ENCODE data around the gene ZNF236.
A peak's percentile ranks its signal among the peaks of the same experiment; 100 is the strongest.

Gene ZNF236

DNA sequence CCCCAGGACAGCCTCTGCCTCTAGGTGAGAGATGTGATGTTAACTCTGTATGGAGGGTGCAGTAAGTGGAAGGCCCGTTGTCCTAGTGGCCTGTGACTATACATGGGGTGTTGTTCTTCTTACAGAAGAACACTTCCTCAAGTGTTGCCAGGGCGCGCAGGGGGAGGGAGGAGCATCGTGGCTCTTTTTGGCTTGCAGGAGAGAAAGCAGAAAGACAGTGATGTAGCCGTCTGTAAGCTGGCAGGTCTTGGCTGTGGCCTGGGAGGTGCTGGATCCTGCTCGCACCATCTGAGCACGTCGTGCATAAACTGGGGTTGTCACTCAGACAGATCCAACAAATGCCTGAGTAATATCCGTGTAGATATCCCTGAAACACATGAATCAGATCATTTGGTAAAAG, 44.3 kb downstream of the ZNF236 start:
- DNase-seq: no peak

DNA sequence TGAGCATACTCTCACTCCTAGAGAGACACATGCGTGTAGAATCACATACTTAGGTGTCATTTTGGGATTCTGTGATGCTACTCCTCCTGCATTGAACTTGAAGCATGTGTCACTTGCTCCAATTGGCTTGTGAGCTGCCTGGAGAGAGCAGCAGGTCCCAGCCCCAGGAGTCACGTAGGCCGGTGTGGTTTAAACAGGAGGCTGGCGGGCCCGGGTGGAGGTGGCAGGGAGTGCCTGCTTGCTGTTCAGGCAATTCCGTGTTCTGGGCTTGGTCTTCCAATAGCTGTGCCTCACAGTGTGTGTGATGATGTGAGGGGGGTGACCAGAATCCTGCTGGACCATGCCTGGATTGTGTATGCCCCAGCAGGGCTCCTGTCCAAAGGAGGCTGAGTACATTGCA, 51.0 kb downstream of the ZNF236 start:
- no peak for DNase-seq

- DNase-seq: no peak
These were observed 51.4 kb downstream of the ZNF236 start for GRCh38 chr18:76873713-76874112.

DNA sequence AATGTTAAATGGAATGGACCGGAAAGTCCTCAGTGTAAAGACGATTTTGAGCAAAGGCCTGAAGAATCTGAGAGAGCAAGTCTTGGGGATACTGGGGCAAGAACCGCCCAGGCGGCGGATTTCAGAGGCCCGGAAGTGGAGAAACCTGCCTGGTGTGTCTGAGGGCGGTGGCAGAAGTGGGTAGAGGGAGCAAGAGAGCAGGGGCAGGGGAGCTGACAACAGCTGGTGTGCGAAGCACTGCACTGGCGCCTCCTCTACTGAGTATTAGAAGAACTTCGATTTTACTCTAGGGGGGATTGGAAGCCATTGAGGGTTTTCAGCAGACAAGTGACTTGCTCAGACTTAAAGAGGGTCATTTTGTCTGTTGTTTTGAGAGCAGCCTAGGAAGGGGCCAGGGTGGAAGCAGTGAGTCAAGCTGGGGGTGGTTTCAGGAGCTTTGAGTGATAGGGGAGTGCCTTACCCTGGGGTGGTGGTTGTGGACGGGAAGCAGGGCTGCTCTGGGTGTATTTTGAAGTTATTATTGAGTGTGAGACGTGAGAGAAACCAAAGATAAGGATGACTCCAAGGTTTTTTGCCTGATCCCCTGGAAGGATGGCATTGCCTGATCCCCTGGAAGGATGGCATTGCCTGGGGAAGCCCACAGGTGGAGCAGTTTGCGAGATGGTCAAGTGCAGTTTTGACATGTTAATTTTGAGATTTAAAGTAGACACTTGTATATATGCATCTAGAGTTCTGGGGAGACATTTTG, 52.5 kb downstream of the ZNF236 start:
- DNase-seq: no peak

DNA sequence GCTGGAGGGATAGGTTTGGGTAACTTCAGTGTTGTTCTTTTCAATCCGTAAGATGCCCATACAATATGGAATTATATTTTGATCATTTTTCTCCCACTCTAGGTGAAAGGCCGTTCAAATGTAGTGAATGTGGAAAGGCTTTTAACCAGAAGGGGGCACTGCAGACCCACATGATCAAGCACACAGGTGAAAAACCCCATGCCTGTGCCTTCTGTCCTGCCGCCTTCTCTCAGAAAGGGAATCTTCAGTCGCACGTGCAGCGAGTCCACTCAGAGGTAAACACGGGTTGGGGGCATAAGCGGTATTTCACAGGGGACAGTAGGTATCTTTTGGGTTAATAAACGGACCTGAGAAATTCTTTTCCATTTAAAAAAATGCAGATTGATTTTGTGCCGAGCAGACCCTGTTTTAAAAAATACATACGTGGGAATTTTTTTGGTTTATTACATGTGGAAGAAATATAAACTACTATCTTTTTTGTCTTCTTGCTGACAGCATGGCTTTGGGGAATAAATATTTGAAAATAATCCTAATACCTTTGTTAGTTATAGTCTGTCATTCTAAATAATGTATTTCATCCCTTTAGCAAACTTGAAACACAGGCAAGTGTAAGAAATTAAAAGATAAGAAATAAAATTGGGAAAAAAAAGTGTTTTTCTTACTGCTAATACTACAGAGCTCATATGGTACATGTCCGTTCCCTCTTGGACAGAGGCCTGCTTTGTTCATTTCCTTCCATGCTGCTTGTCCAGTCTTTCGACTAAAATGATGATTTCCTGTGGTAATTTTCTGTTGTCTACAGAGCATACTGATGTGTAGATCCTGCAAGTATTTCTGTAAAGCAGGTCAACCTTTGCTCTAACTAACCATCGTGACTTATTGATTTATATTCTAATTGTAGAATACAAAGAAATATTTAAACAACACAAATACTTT, 53.3 kb downstream of the ZNF236 start:
- peak; percentile 29 for DNase-seq

DNA sequence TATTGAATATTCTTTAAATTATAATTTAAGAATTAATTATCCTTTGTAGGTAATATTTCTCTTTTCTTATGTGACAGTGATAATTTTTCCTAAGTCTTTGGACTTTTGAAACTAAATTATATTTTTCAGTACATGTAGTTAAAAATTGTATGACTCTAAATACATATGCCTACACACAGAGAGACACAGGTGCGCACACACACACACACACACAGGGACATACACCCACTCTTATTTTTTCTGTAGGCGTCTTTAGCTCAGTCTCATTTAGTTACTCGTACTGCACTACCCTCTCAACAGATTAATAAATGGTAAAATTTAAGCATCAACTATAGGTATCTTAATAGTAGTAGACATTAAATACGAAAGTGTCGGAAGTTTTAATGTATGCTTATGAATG, 56.1 kb downstream of the ZNF236 start:
- DNase-seq: no peak

- no peak for DNase-seq
These were observed 57.7 kb downstream of the ZNF236 start for GRCh38 chr18:76880026-76880425.

- no peak for DNase-seq
These were observed 59.4 kb downstream of the ZNF236 start for GRCh38 chr18:76881744-76882143.

DNA sequence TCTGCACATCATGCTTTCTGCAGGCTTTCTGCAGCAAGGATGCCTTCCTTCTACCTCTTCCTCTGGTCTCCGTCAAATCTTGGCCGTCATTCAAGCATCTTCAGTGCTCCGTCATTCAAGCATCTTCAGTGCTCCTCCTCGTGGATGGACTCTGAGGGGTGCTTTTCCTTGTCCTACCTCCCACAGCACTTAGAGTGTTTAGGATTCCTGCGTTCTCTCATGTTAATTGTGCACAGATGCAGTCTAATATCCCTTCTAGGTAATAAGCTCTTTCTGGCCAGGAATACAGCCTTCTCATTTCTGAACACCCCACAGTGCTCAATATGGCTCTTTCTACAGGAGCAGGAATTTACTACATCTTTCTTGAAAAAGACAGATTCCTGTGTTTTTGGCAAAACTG, 59.8 kb downstream of the ZNF236 start:
- no peak for DNase-seq

DNA sequence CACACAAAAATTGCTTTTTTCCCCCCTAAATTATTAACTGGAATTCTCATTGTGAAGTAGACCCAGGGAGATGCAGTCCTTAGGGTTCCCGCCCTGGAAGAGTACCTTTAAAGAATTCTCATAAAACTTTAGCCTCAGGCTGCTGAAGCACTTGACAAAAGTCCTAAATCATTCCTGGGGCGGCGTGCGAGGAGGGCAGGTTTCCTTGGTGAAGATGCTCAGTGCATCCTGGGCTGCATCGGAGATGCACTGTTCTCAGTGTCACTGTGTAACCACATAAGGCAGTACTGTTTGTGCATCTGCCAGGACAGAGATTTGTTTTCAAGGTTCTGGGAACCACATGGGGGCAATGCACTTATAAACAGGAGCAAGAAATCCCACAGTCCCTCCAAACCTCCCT, 62.6 kb downstream of the ZNF236 start:
- no peak for DNase-seq

DNA sequence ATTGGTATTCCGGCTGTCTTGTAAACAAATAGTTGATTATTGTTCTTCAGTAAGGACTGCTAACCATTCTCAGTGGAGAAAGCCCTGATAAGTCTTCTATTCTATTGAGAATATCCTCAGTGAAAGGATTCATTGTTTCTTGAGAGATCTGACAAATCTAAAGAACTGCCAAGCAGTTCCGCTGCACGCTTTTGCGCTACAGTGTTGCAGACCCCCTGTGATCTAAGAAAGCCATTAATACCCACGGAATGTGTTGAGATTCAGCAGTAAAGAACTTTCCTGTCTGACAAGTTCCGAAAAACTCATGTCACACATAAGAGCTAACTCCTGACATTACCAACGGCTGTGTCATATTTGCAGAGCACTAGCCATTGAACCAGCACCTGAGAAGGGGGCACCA, 63.8 kb downstream of the ZNF236 start:
- no peak for DNase-seq

DNA sequence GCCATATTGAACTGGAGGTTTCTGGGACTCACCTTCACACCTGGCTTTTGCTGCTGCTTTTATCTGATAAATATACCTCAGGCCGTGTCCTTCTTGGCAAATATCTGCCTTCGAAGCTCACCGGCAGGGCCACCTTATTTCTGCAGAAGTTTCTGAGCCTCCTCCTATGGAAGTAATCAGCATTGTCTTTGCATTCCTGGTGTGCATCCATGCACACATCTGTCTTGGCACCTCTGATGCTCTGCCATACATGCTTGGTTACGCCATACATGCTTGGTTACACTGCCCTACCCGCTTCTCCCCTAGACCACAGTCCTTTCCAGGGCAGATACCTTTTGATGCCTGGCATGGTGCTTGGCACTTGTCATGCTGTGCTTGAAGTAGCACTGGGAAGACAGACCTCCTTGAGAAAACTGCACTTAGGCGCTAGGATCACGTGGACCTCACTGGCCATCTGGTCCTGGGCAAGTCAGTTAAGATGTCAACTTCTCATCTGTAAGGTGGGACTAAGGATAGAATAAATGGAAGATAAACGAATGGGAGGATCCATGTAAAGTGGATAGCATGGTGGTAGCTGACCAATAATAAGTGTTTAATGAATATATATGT, 66.8 kb downstream of the ZNF236 start:
- DNase-seq: no peak

- no peak for DNase-seq
These were observed 70.5 kb downstream of the ZNF236 start for GRCh38 chr18:76892832-76893231.

- DNase-seq: no peak
These were observed 72.4 kb downstream of the ZNF236 start for GRCh38 chr18:76894566-76895346.

DNA sequence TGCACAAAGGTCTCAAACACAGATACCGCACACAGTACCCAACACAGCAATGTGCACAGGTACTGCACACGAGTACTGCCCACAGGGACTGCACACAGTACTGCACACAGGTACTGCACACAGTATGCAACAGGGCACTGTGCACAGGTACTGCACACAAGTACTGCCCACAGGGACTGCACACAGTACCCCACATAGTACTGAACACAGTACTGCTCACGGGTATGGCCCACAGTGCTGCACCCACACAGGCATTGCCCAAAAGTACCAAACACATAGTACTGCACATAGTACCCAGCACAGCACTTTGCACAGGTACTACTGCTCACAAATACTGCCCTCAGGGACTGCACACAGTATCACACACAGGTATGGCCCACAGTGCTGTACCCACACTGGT, 73.1 kb downstream of the ZNF236 start:
- no peak for DNase-seq

GRCh38 chr18:76896677-76897076, 74.3 kb downstream of the ZNF236 start:
- no peak for DNase-seq

GRCh38 chr18:76897257-76897656, 74.9 kb downstream of the ZNF236 start:
- no peak for DNase-seq

GRCh38 chr18:76903386-76903785, 81.0 kb downstream of the ZNF236 start:
- no peak for DNase-seq

GRCh38 chr18:76905821-76906220, 83.5 kb downstream of the ZNF236 start:
- DNase-seq: no peak

GRCh38 chr18:76908277-76908676, 85.9 kb downstream of the ZNF236 start:
- no peak for DNase-seq

DNA sequence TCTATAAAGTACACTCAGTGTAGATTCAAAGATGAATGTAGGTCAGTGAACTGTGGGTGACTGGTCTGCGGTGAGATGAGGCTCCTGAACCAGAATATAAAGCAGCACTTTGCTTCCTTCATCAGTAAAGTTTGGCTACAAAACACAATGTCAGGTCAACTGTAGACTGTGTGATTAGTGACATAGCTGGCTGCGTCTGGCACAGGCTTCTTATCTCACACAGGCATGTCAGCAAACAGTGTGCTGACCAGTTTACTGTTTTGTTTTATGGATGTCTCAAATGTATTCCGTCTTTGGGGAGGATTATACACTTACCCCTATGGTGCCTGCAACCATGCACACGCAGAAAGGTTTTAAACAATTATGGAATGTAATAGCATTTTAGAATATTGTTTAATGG, 87.1 kb downstream of the ZNF236 start:
- DNase-seq: no peak

GRCh38 chr18:76911440-76911839, 89.1 kb downstream of the ZNF236 start:
- DNase-seq: no peak

DNA sequence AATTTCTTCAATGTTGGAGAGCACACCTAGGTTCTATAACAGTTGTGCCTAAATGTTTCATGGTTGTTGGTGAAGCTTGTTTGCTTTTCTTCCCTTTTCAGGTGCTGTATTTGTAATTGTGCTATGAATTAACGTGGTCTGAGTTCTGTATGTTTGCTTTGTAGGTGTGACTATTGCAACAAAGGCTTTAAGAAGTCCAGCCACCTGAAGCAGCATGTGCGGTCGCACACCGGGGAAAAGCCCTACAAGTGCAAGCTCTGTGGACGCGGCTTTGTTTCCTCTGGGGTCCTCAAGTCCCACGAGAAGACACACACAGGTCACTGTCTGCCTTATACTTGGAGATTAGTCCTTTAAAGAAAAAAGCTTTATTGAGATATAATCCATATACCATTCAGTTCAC, 91.2 kb downstream of the ZNF236 start:
- no peak for DNase-seq

Measured in kidney glomerular epithelial cell (primary cell).